ENCODE measurements around the gene RAB22A.

RAB22A gene

DNA sequence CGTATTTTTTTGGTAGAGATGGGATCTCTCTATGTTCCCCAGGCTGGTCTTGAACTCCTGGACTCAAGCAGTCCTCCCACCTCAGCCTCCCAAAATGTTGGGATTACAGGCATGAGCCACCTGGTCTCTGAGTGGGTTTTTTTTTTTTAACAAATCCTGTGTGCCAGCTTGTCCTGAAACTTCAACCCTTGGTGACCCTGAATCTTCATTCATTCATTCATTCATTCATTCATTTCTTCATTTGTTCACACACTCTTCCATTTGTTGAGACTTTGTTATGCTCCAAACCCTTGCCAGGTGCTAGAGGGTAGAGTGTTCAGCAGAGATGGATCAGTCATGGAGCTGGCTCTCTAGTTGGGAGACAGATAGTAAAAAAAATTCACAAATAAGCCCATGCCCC lies 67.5 kb downstream of the RAB22A start:
- Histone ChIP-seq H3K9me3 (no peaks in the 10 kb centered on the region), H3K4me3 (ENCODE audit: low read depth in 1 of 2, low read length in 1 of 2) (no peak overlapping the region), H3K27me3 (peaks cover 44% of the 10 kb centered on the region), H3K4me1 (ENCODE audit: control insufficient read depth in 1 of 2, insufficient read depth in 1 of 2, low read depth in 1 of 2, low read length in 1 of 2) (no peaks in the 10 kb centered on the region), H3K27ac (no peak overlapping the region), H3K36me3 (no peaks in the 10 kb centered on the region)
- TF ChIP-seq, protein P1, sequence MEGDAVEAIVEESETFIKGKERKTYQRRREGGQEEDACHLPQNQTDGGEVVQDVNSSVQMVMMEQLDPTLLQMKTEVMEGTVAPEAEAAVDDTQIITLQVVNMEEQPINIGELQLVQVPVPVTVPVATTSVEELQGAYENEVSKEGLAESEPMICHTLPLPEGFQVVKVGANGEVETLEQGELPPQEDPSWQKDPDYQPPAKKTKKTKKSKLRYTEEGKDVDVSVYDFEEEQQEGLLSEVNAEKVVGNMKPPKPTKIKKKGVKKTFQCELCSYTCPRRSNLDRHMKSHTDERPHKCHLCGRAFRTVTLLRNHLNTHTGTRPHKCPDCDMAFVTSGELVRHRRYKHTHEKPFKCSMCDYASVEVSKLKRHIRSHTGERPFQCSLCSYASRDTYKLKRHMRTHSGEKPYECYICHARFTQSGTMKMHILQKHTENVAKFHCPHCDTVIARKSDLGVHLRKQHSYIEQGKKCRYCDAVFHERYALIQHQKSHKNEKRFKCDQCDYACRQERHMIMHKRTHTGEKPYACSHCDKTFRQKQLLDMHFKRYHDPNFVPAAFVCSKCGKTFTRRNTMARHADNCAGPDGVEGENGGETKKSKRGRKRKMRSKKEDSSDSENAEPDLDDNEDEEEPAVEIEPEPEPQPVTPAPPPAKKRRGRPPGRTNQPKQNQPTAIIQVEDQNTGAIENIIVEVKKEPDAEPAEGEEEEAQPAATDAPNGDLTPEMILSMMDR (IDR thresholded peaks at IDR 0.05), result no peak

DNA sequence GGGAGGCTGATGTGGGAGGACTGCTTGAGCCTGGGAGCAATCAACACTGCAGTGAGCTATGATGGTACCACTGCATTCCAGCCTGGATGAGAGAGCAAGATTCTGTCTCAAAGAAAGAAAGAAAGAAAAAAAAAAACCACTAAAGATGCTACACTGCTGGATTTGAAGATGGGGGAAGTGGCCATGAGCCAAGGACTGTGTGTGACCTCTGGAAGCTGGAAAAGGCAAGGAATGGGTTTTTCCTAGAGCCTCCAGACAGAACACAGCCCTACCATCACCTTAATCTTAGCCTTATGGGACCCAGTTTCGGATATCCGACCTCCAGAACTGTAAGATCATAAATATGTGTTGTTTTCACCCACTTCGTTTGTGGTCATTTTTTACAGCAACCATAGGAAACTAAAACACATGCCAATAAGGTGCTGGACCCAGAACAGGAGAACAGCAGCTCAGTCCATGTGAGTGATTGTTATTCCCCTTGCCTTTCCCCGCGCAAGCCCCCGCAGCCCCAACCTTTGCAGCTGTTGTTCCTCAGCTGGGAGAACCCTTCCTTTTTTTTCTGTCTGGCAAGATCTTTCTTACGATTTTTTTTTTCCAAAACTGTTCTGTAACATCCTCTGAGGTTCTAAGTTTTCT lies 68.4 kb downstream of the RAB22A start:
- peaks cover 49% of the 10 kb centered on the region for H3K27me3 ChIP-seq
- no peak overlapping the region for H3K4me3 ChIP-seq (ENCODE audit: low read depth in 1 of 2, low read length in 1 of 2)
- H3K9me3 ChIP-seq, result no peaks in the 10 kb centered on the region
- H3K27ac ChIP-seq, result no peak overlapping the region
- no peaks in the 10 kb centered on the region for H3K36me3 ChIP-seq
- TF ChIP-seq, protein P1 (IDR thresholded peaks at IDR 0.05), result no peak
- H3K4me1 ChIP-seq (ENCODE audit: control insufficient read depth in 1 of 2, insufficient read depth in 1 of 2, low read depth in 1 of 2, low read length in 1 of 2), result no peaks in the 10 kb centered on the region

DNA sequence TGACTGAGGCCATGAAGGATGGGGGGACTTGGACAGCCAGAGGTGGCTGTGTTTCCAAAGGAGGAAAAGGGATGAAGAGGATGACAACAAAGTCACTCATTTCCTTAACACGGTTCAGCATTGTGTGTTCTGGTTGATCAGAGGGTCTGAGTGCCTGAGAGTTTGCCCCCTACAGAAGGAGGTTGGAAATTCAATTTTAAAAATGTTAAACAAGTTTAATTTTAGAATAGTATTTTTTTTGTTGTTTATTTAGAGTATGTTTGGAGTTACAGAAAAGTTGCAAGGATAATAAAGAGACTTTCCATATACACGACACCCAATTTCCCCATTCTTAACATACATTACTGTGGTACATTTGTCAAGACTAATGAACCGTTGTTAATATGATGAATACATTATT lies 69.2 kb downstream of the RAB22A start:
- no peak overlapping the region for H3K27ac ChIP-seq
- H3K27me3 ChIP-seq, result peaks cover 53% of the 10 kb centered on the region
- H3K36me3 ChIP-seq, result no peaks in the 10 kb centered on the region
- TF ChIP-seq, protein P1 (IDR thresholded peaks at IDR 0.05), result no peak
- no peaks in the 10 kb centered on the region for H3K4me1 ChIP-seq (ENCODE audit: control insufficient read depth in 1 of 2, insufficient read depth in 1 of 2, low read depth in 1 of 2, low read length in 1 of 2)
- no peaks in the 10 kb centered on the region for H3K9me3 ChIP-seq
- no peak overlapping the region for H3K4me3 ChIP-seq (ENCODE audit: low read depth in 1 of 2, low read length in 1 of 2)

DNA sequence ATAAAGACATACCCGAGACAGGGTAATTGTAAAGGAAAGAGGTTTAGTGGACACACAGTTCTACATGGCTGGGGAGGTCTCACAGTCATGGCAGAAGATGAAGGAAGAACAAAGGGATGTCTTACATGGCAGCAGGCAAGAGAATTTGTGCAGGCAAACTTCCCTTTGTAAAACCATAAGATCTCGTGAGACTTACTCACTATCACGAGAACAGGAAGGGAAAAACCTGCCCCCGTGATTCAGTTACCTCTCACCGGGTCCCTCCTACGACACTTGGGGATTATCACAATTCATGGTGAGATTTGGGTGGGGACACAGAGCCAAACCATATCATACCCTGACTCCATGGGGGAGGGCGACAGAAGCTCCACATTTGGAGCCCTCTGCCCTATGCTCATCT lies 72.1 kb downstream of the RAB22A start:
- Histone ChIP-seq H3K4me1 (ENCODE audit: control insufficient read depth in 1 of 2, insufficient read depth in 1 of 2, low read depth in 1 of 2, low read length in 1 of 2) (no peaks in the 10 kb centered on the region), H3K4me3 (ENCODE audit: low read depth in 1 of 2, low read length in 1 of 2) (no peak overlapping the region), H3K27ac (no peak overlapping the region), H3K9me3 (no peaks in the 10 kb centered on the region), H3K27me3 (peaks cover 60% of the 10 kb centered on the region), H3K36me3 (no peaks in the 10 kb centered on the region)
- TF ChIP-seq, protein P1 (IDR thresholded peaks at IDR 0.05), result no peak

DNA sequence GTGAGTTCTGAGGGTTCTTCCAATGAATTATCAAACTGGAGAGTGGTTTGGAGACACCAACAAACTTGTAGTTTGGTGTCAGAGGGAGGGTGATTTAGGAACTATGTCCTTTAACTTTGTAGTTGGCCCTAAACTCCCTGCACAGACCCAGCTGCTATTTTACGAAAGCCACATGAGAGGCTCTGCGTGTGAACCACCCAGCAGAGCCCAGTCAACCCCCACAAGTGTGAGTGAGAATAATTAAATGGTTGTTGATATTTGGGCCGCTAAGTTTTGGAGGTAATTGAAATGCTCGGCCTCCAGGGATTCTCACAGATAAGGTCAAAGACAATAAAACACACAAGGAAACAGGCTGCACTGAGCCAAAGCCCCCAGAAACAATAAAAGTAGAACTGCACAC lies 72.6 kb downstream of the RAB22A start:
- no peak overlapping the region for H3K27ac ChIP-seq
- peaks cover 56% of the 10 kb centered on the region for H3K27me3 ChIP-seq
- H3K9me3 ChIP-seq, result no peaks in the 10 kb centered on the region
- no peaks in the 10 kb centered on the region for H3K4me1 ChIP-seq (ENCODE audit: control insufficient read depth in 1 of 2, insufficient read depth in 1 of 2, low read depth in 1 of 2, low read length in 1 of 2)
- TF ChIP-seq, protein P1 (IDR thresholded peaks at IDR 0.05), result no peak
- no peaks in the 10 kb centered on the region for H3K36me3 ChIP-seq
- H3K4me3 ChIP-seq (ENCODE audit: low read depth in 1 of 2, low read length in 1 of 2), result no peak overlapping the region
